AG04449 (cell line): ENCODE results near the gene MRPS15.
A peak's percentile ranks its signal among the peaks of the same experiment; 100 is the strongest.

Experiments
- CTCF ChIA-PET: fragments of 350-600 bp; formaldehyde crosslinking; extraction: SDS; loops from one replicate; lab custom pipeline; 2021; ENCODE audit warnings: antibody characterized with exemption; lab: Yijun Ruan, JAX
- POLR2A ChIA-PET: fragments of 400-600, 350-600 bp; formaldehyde crosslinking; extraction: SDS; loops from one replicate; lab custom pipeline; 2020; ENCODE audit warnings: antibody characterized with exemption, inconsistent platforms; lab: Yijun Ruan, JAX
- DNase-seq: peaks from one replicate; pipeline ENCODE4 v3.0.0-alpha.2; 2010; ENCODE audit warnings: low read depth, low spot score
- H3K4me3 ChIP-seq: 2 replicates; pipeline ENCODE4 v1.5.1; 2011; ENCODE audit warnings: low read depth, mild to moderate bottlenecking, control low read depth, low read length
- TF ChIP-seq, protein P1 (sequence below): IDR thresholded peaks from one replicate; pipeline ENCODE4 v1.5.1; 2011; ENCODE audit warnings: mild to moderate bottlenecking, moderate library complexity, low read length, control low read depth, inconsistent platforms; ENCODE audit not compliant: insufficient read depth; ENCODE audit errors: missing control alignments

Gene MRPS15

GRCh38 chr1:36448530-36449056 lies 15.6 kb downstream of the MRPS15 start:
- POLR2A ChIA-PET = no interaction called here
- no peak overlapping the region for H3K4me3 ChIP-seq
- CTCF ChIA-PET = interaction anchor here (1.2 to 1.8 kb wide), 4 partner anchors 10 to 314 kb away, joined by 4 to 5 read pairs (median 4); partner anchors contain the start of gene MRPS15
- DNase-seq = no peak
- TF ChIP-seq, protein P1, sequence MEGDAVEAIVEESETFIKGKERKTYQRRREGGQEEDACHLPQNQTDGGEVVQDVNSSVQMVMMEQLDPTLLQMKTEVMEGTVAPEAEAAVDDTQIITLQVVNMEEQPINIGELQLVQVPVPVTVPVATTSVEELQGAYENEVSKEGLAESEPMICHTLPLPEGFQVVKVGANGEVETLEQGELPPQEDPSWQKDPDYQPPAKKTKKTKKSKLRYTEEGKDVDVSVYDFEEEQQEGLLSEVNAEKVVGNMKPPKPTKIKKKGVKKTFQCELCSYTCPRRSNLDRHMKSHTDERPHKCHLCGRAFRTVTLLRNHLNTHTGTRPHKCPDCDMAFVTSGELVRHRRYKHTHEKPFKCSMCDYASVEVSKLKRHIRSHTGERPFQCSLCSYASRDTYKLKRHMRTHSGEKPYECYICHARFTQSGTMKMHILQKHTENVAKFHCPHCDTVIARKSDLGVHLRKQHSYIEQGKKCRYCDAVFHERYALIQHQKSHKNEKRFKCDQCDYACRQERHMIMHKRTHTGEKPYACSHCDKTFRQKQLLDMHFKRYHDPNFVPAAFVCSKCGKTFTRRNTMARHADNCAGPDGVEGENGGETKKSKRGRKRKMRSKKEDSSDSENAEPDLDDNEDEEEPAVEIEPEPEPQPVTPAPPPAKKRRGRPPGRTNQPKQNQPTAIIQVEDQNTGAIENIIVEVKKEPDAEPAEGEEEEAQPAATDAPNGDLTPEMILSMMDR = no peak

- no peak for DNase-seq
- no peak overlapping the region for H3K4me3 ChIP-seq
- POLR2A ChIA-PET = no interaction called here
- CTCF ChIA-PET = interaction anchor here (0.9 to 1.0 kb wide), 2 partner anchors 25 to 105 kb away, joined by 3 read pairs; no protein-coding TSS in a partner anchor
- TF ChIP-seq, protein P1 = no peak
These were observed 16.7 kb downstream of the MRPS15 start for GRCh38 chr1:36447450-36447849.

- ChIA-PET CTCF (interaction anchor here (0.9 to 1.0 kb wide), 2 partner anchors 24 to 104 kb away, joined by 3 read pairs; no protein-coding TSS in a partner anchor), POLR2A (no interaction called here)
- no peak overlapping the region for H3K4me3 ChIP-seq
- DNase-seq = no peak
- TF ChIP-seq, protein P1 = no peak
These were observed 17.4 kb downstream of the MRPS15 start for GRCh38 chr1:36446746-36447145.

DNA sequence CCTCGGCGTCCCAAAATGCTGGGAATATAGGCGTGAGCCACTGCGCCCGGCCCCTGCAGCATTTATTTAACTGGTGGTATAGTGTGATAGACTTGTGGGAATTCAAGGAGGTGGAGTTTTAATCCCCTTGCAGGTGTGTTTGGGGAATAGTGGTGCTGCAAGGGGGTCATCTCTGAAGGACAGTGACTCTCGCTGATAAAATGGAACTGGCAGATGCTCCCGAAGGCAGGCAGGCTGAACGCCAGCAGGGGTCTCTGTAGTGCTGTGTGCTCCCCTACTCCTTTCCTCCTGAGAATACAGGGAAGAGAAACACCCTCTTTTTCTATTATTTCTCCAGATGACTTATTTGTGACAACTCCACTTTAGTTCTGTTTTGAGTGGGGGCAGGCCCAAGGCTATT lies 17.9 kb downstream of the MRPS15 start:
- no peak overlapping the region for H3K4me3 ChIP-seq
- DNase-seq = no peak
- CTCF ChIA-PET = interaction anchor here (0.9 to 1.0 kb wide), 2 partner anchors 24 to 103 kb away, joined by 3 read pairs; no protein-coding TSS in a partner anchor
- POLR2A ChIA-PET = no interaction called here
- TF ChIP-seq, protein P1 = peak; percentile 29

DNA sequence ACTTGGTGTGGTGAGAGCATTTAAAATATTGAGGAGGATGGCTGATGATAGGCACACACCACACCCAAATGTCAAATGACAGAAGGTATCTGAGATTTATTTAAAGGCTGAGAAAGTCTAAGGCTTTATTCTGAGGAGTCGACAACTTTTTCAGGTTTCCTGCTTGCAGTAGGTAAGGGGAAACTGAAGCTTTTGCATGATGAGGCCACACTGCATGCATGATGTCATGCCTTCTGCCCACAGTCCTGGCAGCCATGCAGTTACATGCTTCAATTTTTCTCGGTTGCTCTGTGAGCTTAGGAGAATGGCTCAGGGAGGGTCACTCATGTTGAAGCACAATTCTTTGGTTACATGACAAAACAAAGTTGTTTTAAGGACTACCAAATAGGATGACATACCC lies 20.9 kb downstream of the MRPS15 start:
- TF ChIP-seq, protein P1 = no peak

GRCh38 chr1:36442337-36442736 lies 21.8 kb downstream of the MRPS15 start:
- POLR2A ChIA-PET = no interaction called here

More for the DNA sequence above, 20.9 kb downstream of the MRPS15 start:
- DNase-seq = no peak
- no peak overlapping the region for H3K4me3 ChIP-seq
- ChIA-PET CTCF (no interaction called here), POLR2A (no interaction called here)

More at GRCh38 chr1:36442337-36442736, 21.8 kb downstream of the MRPS15 start:
- TF ChIP-seq, protein P1 = no peak
- no peak for DNase-seq
- CTCF ChIA-PET = interaction anchor here (0.8 kb wide), 1 partner anchor 21 kb away, joined by 3 read pairs; no protein-coding TSS in a partner anchor
- H3K4me3 ChIP-seq = no peak overlapping the region
